ENCODE measurements around the gene MMP17. TPM values are rescaled to one million over a fixed set of nuclear protein-coding genes. Genes with fewer than 3 reads are reported as not detected.
A peak's percentile ranks its signal among the peaks of the same experiment; 100 is the strongest.

The MMP17 gene
- total and polyA plus RNA-seq, 2 of the 4 experiments (the other 2 are of a cell fraction) = 1.4 to 11.8 TPM

- TF ChIP-seq MXI1 (IDR thresholded peaks at IDR 0.05; ENCODE audit: borderline replicate concordance, low read depth, low read length) = no peak
Observed at GRCh38 chr12:131826097-131826928, 1.9 kb upstream of the MMP17 start (continued).

DNA sequence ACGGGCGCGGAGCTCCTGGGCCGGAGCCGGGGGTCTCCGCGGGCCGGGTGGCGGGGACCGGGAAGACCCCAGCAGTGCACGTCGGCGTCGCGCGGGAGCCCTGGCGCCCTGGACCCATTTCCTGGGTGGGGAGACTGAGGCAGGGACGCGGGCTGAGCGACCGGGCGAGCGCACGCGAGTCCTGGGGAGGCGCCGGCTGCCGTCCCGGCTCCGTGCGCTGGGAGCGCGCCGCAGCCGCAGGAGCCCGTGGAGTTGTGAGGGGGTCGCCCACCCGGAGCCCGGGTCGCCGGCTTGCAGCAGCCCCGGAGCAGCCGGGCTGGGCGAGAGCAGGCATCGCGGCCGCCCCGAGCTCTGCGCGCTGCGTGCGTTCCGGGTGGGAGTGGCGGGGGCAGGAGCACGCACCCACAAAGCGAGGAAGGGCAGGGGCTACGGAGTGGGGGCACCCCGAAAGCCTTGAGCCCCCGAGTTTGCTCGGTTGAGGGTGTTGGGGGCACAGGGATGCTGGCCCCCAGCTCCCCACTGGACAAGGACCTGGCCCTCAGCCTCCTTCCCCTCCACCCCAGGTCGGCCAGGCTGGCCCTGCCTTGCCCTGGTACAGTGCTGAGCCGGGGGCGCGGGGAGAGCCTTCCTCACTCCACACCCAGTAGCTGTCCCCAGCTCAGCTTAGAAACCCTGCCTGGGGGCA is 620 bp downstream of the MMP17 start:
- Histone ChIP-seq H3K27me3 (ENCODE audit: control insufficient read depth, insufficient read depth, low read length) (no peaks in the 10 kb centered on the region; the same call in 1 of the 2 replicates), H3K18ac (ENCODE audit: low read depth, low read length) (no peak overlapping the region), H3K36me3 (ENCODE audit: control insufficient read depth, insufficient read depth, low read length) (no peaks in the 10 kb centered on the region), H2BK15ac (ENCODE audit: low read depth, low read length) (no peak overlapping the region), H2BK120ac (ENCODE audit: low read depth, low read length) (no peak overlapping the region), H3K9me1 (ENCODE audit: insufficient read depth, low read length) (no peaks in the 10 kb centered on the region; the same call in 1 of the 2 replicates), H4K91ac (ENCODE audit: insufficient read depth, low read depth, low read length) (no peak overlapping the region), H2AFZ (replicated peaks; ENCODE audit: low read length, poor library complexity) (peak overlapping the region; percentile 77), H3K27ac (ENCODE audit: insufficient read depth, low read length) (no peak overlapping the region), H3K9me3 (ENCODE audit: control insufficient read depth, insufficient read depth, low read length) (no peaks in the 10 kb centered on the region), H2AK9ac (replicated peaks; ENCODE audit: low read depth, low read length, poor library complexity) (peak overlapping the region; percentile 72), H4K20me1 (ENCODE audit: insufficient read depth, low read length) (no peaks in the 10 kb centered on the region), H3K4me2 (ENCODE audit: low read depth, low read length) (peak overlapping the region; percentile 59), H3K4me1 (ENCODE audit: control insufficient read depth, insufficient read depth, low read length) (peaks cover 9% of the 10 kb centered on the region; the same call in 1 of the 2 replicates), H3K23ac (ENCODE audit: low read depth, low read length) (no peak overlapping the region), H3K56ac (ENCODE audit: extremely low read depth, insufficient read depth, low read length) (no peak overlapping the region), H3K4me3 (ENCODE audit: insufficient read depth, low read depth, low read length) (peak overlapping the region; percentile 44), H4K5ac (ENCODE audit: low read depth, low read length) (no peak overlapping the region), H2BK5ac (ENCODE audit: low read depth, low read length, poor library complexity, severe bottlenecking) (no peak overlapping the region), H4K8ac (ENCODE audit: low read depth in 2 of 2, low read length in 2 of 2) (no peak overlapping the region), H3K79me1 (ENCODE audit: low read depth in 1 of 2, low read length in 2 of 2) (peaks cover 0 to 13% of the 10 kb centered on the region in 2 experiments; a peak in 2 of 4 replicates), H3K9ac (ENCODE audit: low read depth, low read length) (peak overlapping the region; percentile 32; the same call in 1 of the 2 replicates), H3K4ac (ENCODE audit: low read depth, low read length) (no peak overlapping the region), H2AK5ac (ENCODE audit: low read depth, low read length) (0 out of 2 replicates have a peak overlapping the region, but pooled peaks have one; percentile 35), H3K14ac (replicated peaks; ENCODE audit: low read depth, low read length) (no peak overlapping the region), H2BK20ac (ENCODE audit: low read depth, low read length) (no peak overlapping the region)
- intact Hi-C loops (cut with micrococcal nuclease) (loop anchor here (2.0 kb wide), 1 partner anchor 912 kb away; no protein-coding TSS in a partner anchor), dilution Hi-C loops (cut with HindIII; ENCODE audit: low sequenced_read_pairs, unreplicated experiment) (no loop called here), in situ Hi-C loops (cut with MboI; ENCODE audit: low sequenced_read_pairs) (loop anchor here (25.0 kb wide), 1 partner anchor 717 kb away; no protein-coding TSS in a partner anchor)
- 2% methylated on average over 40 of the region's 64 CpGs; no CpG with 5 or more reads in 1 of the 2 experiments for WGBS, 2 experiments (ENCODE audit: extremely low coverage in 2 of 2, insufficient read length in 1 of 2)
- no peak for DNase-seq
- POLR2A ChIA-PET (ENCODE audit: unreplicated experiment) = no interaction called here
- ATAC-seq (ENCODE audit: low read depth) = no peak; the same call in 1 of the 2 replicates
- no peak for TF ChIP-seq CEBPB (IDR thresholded peaks at IDR 0.05; ENCODE audit: low read depth, low read length)
- TF ChIP-seq, protein P1, sequence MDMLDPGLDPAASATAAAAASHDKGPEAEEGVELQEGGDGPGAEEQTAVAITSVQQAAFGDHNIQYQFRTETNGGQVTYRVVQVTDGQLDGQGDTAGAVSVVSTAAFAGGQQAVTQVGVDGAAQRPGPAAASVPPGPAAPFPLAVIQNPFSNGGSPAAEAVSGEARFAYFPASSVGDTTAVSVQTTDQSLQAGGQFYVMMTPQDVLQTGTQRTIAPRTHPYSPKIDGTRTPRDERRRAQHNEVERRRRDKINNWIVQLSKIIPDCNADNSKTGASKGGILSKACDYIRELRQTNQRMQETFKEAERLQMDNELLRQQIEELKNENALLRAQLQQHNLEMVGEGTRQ (IDR thresholded peaks at IDR 0.05; ENCODE audit: low read depth, low read length) = no peak
- CTCF ChIA-PET = interaction anchor here (0.6 to 1.2 kb wide), 2 partner anchors 106 to 889 kb away, joined by 3 read pairs; no protein-coding TSS in a partner anchor
- BruUV-seq (replicated peaks) = no TSS peak
